ENCODE results near the gene ATG4B.
A peak's percentile ranks its signal among the peaks of the same experiment; 100 is the strongest.
"Not testable (repeated sequence)": the region's sequence is repeated elsewhere in the genome, so short reads cannot be mapped to it uniquely, and the experiment has no call there.

The ATG4B gene

GRCh38 chr2:241637018-241637794 lies at the start of gene ATG4B, which contains the start of gene THAP4:
Gene ATG4B, plus strand, starts transcription at chr2:241637693. Its CDS starts 22 bp downstream, at chr2:241637715.
Gene THAP4, minus strand, starts transcription at chr2:241637158. Its CDS starts 141 bp downstream, at chr2:241637017.
- peak; percentile 69 for DNase-seq

DNA sequence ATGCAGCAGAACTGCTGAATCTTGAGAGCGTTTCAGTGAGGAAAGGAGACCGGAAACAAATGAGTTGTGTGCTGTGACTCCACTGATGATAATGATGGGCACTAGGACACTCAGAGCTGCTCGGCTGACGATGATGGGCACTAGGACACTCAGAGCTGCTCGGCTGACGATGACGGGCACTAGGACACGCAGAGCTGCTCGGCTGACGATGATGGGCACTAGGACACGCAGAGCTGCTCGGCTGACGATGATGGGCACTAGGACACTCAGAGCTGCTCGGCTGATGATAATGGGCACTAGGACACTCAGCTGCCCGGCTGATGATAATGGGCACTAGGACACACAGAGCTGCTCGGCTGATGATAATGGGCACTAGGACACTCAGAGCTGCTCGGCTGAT lies 47.6 kb upstream of the ATG4B start:
- not testable (repeated sequence) for DNase-seq

GRCh38 chr2:241590496-241591455 lies 46.7 kb upstream of the ATG4B start:
- not testable (repeated sequence) for DNase-seq

GRCh38 chr2:241592126-241592845 lies 45.2 kb upstream of the ATG4B start:
- DNase-seq, result no peak

GRCh38 chr2:241593271-241593670 lies 44.2 kb upstream of the ATG4B start:
- DNase-seq, result no peak

- DNase-seq, result no peak
Measured at GRCh38 chr2:241595600-241596140, 41.8 kb upstream of the ATG4B start.

DNA sequence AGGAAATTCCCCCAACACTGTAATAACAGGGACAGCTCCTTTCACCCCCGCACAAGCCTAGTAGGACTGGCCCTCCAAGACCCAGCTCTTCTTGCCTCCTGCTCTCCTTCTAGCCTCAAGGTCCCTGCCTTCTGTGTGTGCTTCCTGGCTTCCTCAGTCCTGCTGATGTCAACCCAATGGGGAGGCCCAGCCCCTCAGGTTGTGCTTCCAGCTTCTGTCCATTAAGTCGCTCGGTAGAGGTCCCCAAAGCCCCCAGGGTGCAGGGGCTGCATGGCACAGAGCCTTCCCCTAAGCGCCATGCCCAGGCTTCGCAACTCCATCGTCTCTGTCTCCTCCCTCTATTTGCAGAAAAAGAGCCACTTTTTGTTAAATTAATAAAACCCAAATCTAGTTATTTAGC lies 39.9 kb upstream of the ATG4B start:
- DNase-seq, result no peak

- DNase-seq, result no peak
Measured at GRCh38 chr2:241598061-241598460, 39.4 kb upstream of the ATG4B start.

DNA sequence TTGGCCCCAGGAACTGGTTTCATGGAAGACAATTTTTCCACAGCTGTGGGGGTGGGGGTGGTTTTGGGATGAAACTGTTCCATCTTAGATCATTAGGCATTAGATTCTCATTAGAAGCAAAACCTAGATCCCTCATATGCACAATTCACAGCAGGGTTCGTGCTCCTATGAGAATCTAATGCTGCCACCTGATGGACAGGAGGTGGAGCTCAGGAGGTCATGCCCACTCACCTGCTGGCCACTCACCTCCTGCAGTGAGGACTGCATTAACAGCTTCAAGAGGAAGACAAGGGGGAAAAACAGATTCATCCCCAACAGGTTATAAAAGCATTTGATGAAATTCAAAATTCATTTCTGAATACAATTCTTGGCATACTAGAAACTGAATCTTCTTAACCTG lies 39.0 kb upstream of the ATG4B start:
- no peak for DNase-seq

GRCh38 chr2:241599615-241600014 lies 37.9 kb upstream of the ATG4B start:
- DNase-seq, result no peak

DNA sequence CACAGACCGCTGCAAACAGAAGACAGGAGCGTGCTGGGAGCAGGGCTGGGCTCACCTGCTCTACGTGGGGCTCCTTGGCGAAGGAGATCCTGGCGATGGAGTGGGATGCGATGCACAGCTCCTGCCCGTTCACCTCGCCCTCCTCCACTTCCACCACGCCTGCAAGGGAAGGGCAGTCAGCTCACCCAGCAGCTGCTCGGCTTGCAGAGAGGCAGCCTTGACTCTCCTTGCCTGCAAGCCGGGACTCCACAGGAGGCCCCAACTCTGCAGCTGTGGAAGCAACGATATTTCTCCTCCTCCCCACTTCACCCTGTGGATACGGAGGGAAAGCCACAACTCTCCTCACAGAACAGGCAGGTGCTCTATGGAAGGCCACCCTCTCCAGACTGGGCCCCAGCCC lies 35.7 kb upstream of the ATG4B start:
- no peak for DNase-seq

GRCh38 chr2:241602720-241603119 lies 34.8 kb upstream of the ATG4B start:
- DNase-seq, result no peak

GRCh38 chr2:241603686-241604085 lies 33.8 kb upstream of the ATG4B start:
- DNase-seq, result no peak

DNA sequence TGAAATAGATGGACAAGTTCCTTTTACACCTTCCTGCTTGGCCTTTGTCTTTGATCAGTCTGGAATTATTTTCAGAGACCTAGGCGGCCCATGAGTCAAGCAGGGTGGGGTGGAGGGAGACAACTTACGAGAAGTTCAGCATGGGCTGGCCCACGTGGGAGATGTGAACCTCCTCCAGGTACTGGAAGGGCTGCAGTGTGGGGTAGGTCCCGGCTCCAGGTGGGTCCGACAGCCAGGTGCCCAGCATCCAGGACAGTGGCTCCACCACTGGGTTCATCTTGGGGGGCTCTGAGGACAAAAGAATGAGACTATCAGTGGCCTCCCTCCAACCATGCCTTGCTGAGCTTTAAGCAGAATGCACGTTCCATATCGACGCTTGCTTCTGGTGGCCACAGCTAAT lies 31.3 kb upstream of the ATG4B start:
- no peak for DNase-seq

GRCh38 chr2:241607162-241607885 lies 30.2 kb upstream of the ATG4B start:
- no peak for DNase-seq

- no peak for DNase-seq
Measured at GRCh38 chr2:241608881-241609280, 28.6 kb upstream of the ATG4B start.

- DNase-seq, result peak; percentile 92
Measured at GRCh38 chr2:241609859-241610793, 27.4 kb upstream of the ATG4B start.

GRCh38 chr2:241611062-241611461 lies 26.4 kb upstream of the ATG4B start:
- no peak for DNase-seq

- DNase-seq, result no peak
Measured at GRCh38 chr2:241612156-241613016, 25.1 kb upstream of the ATG4B start.
